CD1c-positive myeloid dendritic cell (primary cell): ENCODE results near the gene SEMA5A.
A peak's percentile ranks its signal among the peaks of the same experiment; 100 is the strongest.

Source experiments
- DNase-seq: peaks from one replicate; pipeline ENCODE4 v3.0.0-alpha.2; 2016; ENCODE audit errors: extremely low spot score

The SEMA5A gene

DNA sequence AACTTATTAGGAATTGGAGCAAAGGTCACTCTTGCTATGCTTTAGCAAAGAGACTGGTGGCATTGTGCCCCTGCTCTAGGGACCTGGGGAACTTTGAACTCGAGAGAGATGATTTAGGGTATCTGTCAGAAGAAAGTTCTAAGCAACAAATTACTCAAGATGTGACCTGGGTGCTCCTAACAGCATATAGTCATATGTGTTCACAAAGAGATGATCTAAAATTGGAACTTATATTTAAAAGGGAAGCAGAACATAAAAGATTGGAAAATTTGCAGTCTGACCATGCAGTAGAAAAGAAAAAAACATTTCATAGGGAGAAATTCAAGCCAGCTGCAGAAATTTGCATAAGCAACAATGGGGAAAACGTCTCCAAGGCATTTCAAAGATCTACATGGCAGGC is 68.3 kb downstream of the SEMA5A start:
- no peak for DNase-seq

DNA sequence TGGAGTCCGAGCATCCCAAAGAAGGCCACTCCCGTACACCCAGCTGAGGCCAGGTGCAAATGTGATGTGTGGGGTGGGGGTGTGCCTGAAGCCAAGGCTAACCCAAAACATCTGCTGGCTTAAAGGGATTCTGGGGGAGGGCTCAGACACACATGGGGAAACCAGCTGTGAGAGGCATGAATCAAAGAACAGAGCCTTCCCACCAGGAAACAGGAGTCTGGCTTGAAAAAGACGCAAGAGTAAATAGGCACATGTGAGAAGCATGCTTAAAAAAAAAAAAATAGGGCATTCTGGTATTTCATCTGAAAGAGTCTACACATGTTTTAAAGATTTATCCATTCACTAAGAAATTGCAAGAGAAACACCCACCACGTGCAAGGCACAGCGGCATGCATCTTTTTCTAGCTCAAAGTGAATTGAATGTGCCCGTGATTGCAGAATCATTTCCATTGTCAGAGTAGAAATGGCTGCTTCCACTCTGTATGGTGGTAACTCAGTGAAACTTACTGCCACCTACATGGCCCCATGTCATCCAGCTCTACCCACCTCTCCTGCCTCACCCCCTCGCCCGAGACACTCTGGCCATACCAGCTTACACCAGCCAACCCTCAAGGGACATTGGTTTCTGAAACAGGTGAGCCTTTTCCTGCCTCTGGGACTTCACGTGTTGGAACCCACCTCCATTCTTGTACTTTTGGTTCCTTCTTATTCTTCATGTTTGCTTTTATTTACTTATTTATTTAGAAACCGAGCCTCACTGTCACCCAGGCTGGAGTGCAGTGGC is 71.5 kb downstream of the SEMA5A start:
- DNase-seq: no peak

DNA sequence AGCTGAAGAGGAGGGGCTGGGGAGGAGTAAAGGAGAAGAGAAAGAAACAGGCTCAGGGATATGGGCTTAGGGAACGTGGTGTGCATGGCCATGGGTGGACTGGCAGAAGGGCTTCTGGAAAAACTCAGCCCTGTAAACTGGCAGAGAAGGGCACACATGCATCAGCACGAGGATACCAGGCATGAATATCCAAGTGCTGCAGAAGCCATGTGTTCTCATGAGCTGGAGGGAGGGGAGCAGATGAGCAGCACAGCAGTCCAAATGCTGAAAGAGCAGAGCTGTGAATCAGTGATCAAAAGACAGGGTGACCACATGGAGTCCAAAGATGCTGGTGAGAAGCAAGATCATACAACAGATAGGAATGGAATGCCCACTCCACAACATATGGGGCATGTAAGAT is 72.3 kb downstream of the SEMA5A start:
- no peak for DNase-seq

DNA sequence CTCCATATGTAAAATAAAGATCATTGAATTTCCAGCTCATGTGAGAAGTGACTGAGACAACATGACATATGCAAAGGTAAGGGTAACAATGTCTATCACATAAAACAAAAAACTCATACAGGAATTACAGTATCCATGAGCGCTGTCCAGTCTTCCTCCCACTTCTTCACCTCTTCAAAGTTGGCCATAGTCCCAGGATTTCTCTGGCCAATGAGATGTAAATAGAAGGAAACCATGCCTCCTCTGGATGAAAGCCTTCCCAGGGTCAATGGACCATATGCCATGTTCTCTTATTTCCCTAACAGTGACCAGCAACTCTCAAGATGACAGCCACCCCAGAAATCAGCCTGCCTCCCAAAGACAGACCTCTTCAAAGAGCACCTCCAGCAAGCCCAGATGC is 75.5 kb downstream of the SEMA5A start:
- DNase-seq: no peak

DNA sequence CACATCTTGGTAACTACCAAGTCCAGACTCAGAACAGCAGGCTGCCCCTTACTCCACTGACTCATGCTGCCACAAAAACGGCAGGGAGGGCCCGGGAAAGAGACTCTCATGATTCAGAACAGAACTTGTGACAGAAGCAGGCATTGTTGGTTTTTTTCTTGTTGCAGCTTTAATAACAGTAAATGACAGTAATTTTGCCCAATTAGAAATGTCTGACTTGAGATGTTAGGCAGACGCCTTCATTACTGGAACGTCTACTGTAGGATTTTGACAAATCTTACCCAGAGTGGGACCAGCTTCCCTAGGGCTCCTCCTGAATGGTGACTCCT is 77.9 kb downstream of the SEMA5A start:
- DNase-seq: no peak

DNA sequence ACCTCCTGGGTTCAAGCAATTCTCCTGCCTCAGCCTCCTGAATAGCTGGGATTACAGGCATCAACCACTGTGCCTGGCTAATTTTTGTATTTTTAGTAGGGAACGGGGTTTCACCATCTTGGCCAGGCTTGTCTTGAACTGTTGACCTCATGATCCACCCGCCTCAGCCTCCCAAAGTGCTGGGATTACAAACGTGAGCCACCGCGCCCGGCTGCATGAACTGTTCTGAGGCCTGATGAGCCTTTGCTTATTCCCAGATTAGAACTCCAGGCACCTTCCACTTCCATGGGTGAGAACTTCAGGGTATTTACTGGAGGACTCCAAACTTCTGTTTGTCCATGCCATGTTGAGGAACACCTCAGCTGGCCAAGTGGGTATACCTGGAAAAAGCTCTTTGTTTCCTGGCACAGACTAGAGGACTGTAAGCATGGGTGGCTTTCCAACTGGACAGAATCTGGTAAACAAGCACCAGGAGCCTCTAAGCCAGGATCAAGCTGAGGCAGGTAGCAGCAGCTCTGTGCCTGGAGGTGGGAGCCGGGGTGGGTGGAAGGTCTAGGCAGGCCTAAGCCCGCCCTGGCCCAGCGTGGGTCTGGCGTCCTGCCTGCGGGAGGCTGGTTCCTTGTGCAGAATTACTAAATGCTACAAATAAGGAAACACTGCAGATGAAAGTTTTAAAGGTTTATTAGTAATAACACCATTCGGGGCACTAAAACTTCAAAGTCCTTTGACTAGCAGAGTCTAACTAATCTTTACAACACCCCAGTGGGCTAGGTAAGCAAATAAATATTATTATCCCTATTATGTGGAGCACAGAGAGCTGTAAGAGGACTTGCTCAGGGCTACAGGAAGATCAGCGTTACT is 78.4 kb downstream of the SEMA5A start:
- DNase-seq: no peak

DNA sequence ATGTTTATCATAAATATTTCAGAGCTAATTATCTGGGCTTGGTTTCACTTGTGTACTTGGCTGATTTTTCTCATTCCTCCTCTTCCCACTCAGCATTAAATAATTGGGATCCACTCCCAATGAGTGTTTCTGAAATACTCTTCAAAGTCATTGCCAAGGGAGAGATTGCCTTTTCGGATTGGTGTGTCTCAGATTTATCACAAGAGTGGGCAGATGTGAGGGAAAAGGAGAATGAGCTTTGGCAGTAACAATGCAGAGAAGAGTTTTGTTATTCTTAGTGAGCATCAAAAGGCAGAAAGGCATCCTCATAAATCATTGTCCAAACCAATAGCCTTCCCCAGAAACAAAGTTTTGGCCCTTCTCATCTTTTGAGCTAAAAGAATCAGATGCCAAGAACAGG is 79.2 kb downstream of the SEMA5A start:
- no peak for DNase-seq

DNA sequence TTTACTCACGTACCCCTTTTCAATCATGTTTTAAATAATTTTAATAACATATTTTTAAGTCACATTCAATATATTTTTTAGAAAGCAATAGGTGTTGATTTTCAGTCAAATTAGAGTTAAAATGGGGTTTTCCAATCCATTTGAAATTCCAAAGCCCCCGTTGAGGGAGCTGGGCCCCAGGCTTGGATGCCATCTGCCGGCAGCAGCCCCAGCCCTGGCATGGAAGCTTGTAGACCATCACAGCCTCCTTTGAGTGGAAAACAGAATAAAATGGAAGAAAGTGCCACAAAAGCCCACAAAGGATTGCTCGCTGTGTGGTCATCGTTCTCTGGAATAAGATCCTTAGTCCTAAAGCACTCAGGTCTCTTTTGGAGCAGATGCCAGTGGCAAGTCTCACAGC is 81.4 kb downstream of the SEMA5A start:
- DNase-seq: no peak

DNA sequence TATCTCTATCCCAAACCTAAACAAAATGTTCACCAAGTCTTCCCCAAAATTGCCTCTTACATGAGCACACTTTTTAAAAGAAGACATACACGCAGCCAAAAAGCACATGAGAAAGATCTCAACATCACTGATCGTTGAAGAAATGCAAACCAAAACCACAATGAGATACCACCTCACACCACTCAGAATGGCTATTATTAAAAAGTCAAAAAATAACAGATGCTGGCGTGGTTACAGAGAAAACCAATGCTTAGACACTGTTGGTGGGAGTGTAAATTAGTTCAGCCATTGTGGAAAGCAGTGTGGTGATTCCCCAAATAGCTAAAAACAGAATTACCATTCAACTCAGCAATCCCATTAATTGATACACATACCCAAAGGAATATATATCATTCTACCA is 83.8 kb downstream of the SEMA5A start:
- no peak for DNase-seq

DNA sequence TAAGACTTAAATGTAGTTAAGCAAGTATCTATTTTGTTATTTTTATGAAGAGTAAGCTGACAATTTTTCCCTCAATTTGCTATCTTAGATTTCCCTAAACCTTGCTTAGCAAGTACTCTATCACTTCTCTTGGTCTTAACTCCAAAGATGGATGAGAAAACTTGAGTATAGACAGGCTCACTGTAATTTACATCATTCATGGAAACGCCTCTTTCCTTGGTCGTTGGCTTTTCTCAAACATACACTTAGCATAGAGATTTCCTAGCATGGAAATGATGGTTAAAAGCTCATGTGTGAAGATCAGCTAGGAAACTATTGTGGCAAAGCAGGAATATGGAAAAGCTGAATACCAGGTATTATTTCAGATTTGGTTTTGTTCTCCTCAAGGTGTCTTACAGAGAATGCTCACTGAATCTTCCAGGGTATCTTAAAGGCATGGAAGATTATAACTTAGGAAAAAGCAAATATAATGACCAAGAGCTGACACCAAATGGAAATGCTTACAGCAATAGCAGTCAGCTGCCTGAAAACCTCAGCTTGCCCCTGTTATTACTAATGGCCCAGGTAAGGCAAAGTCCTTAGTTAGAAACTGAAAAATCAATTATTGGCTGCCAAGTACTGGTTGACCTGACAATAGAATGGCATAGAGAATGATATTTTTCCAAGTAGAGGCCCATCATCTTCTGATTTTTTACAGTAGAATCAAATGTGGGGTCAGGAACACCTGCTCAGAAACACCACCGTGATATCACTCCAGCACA is 84.8 kb downstream of the SEMA5A start:
- DNase-seq: no peak

DNA sequence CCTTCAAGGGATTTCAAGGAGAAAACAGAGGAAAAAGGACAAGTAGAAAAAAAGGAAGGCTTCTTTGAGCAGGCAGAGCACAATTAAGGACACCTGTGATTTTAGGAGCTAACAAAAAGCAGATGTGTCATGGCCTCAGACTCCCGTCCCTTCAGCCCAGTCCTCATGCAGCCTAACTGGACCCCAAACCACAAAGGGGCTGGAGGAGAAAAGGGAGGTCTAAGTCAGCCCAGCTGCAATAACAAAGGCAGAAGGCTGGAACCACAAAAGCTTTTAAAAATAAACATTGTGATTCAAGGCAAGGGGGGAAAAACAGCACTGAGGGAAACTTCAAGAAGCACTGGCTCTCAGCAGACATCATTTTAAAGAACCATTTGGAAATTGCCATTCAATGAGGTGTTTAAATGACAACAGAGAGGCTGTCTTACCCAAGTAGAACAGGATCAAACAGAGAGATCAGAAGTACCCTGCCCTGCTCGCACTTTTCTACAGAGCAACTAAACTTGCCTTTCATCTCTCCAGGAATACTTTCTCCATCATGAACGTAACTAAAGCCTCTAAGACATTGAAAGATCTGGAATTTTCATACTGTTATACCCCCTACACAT is 89.3 kb downstream of the SEMA5A start:
- DNase-seq: no peak

DNA sequence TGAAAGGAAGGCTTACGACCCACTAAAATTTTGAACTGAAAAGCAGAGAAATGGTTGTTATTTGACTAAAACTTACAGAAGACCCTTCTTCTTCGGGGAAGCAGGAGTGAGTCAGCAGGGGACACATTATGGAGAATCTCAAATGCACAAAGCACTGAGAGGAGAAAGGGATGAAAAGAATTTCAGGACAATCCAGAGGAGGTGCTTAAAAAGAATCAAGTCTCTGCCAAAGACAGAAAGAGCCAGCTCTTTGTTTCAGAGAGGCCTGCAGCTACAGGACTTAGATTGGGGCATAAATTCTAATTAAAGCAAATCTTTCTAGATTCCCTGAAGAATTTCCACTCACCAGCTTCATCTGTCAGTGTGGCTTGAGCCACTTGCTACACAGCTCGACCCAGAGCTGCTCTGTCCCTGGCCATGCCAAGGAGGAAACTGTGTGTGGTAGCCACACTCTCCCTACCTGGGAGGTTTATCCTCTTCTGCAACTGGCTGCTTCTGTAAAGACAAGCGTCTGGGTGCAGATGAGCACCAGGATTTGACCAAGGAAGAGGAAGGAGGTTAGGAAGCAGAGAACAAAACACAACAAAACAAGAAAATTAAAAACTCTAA is 89.9 kb downstream of the SEMA5A start:
- DNase-seq: no peak

DNA sequence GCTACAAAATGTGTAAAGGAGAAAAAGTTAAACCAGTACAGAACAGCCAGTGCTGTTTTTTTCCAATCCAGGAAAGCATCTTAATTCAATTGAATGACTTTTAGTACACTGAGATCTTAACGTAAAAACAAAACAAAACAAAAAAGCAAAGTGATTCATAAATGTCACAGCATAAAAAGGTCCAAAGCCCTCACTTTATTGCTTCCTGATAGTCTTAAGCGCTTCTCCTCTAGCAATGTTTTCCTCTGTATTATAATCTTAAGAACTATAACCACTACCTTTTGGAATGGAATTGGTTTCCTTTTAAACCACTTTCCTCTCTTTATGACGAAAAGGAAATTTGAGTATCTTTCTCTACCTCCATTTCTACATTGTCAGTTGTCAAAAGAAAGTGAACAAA is 91.4 kb downstream of the SEMA5A start:
- no peak for DNase-seq

DNA sequence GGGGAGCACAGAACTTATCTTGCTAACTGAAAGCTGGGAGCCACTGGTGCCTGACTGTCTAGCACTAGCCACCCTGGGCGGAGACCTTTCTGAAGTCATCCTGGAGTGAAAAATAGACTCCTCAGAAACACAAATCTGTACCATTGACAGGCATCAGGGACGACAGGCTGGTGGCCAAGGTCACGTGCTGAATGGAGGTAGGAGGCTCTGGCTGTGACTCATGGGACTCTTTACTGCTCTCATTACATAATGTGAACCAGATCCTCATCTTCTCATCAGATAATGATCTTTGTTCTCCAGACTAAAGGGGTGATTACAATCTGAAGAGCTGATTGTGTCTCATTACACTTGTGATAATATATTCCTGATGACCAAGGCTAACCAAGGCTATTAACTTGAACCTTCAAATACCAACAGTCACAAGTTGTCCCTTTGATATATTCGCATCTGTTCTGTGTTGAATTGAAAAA is 91.8 kb downstream of the SEMA5A start:
- DNase-seq: no peak

DNA sequence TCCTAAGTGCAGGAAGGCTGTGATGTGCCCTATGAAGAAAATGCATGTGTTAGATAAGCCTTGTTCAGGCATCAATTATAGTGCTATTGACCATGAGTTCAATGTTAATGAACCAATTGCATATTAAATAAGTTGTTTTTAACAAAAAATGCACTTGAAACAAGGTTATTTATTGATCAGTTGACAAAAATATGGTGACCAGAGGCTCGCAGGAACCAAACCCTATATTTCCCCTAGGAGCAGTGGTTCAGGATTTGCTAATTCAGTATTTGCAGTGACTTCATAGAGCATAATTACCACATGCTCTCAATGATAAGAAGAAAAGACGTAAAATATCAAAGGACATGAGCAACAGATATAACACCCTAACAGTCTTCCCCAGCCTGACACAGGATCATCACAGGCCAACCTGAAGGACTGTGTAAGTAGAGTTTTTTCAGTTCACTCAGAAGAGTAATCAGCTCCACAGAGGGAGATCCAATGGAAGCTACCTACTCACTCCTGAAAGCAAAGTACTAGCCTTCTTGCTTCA is 92.3 kb downstream of the SEMA5A start:
- no peak for DNase-seq

DNA sequence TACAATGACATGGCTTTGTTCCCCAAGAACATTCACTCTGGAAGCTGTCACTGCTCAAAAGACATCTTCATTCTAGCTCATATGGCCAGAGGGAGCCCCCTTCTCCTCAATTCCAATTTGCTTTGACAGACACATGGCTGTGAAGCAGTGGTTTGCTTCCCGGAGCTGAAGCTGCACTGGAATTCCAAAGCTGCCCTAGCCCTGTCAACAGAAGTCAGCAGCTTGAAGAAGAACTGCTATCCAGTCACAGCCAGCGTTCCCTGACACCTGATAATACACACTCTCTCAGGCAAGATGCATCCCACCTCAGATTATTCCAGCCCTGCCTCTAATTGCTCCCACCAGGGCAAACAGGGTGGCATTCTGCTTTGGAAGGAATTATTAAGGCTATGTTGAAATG is 93.7 kb downstream of the SEMA5A start:
- DNase-seq: no peak

DNA sequence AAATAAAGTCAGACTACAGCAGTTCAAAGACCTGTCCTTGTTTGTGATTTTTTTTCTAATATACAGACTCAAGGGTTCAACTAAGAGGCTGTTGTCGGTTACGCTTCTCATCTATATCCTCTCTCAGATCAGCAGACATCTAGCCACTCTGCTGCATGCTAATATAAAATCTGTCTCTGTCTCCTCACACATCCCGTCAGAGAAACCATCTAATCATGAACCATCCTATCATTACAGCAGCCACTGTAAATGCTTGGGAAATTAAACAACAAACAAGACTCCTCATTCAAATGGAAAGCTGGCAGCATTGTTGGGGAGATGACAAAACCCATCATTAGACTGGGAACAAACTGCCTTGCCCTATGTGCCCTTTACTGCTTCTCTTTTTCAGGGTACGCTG is 94.8 kb downstream of the SEMA5A start:
- no peak for DNase-seq

DNA sequence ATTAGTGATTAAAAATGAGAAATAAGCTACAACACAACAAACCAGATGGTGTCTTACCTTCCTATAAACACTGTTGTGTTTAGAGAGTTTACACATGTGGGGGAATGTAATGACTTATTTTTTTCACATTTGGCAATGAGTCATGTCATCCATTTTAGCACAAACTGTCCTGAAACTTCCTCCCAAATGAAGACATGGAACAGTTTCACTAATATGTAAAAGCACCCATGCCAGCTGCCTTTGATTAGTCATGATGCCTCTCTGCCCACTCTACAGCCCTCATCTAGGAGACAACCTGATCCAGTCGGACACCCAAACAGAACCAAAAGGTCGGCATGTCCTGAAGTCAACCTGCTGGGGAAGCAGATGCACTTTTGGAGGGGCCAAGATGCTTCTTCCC is 98.2 kb downstream of the SEMA5A start:
- peak; percentile 19 for DNase-seq

DNA sequence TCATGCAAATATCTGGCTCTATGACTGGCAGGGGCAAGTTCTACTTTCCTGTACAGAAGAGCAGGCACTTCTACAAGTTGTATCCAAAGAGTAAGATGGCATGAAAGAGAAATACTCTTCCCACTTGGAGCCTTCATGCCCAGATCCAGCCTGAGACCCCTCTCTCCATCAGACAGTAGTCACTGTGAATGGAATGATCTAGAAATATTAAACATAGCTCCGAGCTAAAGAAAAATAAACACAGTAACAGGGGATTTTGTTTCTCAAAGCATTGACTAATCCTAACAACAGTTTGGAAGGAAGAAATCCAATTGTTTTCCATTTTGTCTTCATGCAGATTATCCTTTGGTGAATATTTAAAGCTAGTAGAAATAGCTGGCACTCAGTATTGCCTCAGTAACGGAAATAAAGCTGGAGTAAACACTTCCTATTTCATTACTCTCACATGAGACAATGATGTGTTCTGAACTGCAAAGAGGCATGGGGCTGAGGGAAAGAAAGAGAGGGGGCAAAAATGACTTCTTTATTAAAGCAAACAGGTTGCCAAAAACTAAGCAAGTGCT is 100.0 kb downstream of the SEMA5A start:
- no peak for DNase-seq

DNA sequence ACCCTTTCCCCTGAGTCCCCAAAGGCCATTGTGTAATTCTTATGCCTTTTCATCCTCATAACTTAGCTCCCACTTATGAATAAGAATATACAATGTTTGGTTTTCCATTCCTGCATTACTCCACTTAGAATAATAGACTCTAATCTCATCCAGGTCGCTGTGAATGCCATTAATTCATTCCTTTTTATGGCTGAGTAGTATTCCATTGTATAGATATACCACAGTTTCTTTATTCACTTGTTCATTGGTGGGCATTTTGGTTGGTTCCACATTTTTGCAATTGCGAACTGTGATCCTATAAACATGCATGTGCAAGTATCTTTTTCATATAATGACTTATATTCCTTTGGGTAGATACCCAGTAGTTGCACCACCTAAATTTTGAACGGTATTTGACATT is 101.5 kb downstream of the SEMA5A start:
- no peak for DNase-seq

DNA sequence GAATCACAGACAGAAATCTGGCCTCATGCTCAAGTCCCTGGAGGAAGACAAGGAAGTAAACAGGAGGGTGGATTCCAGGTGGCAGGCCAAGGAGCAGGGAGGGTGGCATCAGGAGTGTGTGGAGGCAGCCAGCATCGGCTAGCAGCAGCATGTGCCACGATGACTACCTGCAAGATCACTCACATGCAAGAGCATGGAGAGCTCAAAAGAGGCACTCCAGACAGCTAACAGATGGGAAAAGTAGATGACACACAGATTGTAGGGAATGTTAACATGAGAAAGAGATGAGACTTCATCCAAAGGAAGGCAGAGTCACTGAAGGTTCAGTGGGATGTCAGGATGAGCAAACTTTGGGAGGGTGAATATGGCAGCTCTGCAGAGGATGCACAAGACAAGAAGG is 104.3 kb downstream of the SEMA5A start:
- no peak for DNase-seq
